Lower leg skin (tissue), 3 donors: Measurements from ENCODE around the gene CYFIP1.

Experiments used
- POLR2A ChIP-seq, 2 donors: fragments of 450-650 bp; IDR thresholded peaks; one replicate each; pipeline ENCODE4 v1.6.1; 2016 to 2017; ENCODE audit warnings: antibody characterized with exemption in 2 of 2, mild to moderate bottlenecking in 1 of 2, moderate library complexity in 1 of 2
- TF ChIP-seq, protein P1 (sequence below), 3 donors: fragments of 450-650 bp; IDR thresholded peaks; one replicate each; pipeline ENCODE4 v1.5.1; 2016; ENCODE audit warnings: antibody characterized with exemption in 3 of 3, mild to moderate bottlenecking in 3 of 3, moderate library complexity in 2 of 3

DNA sequence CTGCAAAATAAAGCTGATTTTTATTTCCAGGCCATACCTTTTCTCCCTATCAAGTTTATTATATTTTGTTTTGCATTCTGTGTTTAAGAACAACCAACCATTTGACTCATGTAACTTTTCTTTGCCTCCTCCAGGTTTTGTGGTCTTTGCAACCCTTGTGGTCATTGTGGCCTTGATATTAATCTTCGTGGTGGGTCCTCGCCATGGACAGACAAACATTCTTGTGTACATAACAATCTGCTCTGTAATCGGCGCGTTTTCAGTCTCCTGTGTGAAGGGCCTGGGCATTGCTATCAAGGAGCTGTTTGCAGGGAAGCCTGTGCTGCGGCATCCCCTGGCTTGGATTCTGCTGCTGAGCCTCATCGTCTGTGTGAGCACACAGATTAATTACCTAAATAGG, 114.1 kb downstream of the CYFIP1 start:
- TF ChIP-seq, protein P1, sequence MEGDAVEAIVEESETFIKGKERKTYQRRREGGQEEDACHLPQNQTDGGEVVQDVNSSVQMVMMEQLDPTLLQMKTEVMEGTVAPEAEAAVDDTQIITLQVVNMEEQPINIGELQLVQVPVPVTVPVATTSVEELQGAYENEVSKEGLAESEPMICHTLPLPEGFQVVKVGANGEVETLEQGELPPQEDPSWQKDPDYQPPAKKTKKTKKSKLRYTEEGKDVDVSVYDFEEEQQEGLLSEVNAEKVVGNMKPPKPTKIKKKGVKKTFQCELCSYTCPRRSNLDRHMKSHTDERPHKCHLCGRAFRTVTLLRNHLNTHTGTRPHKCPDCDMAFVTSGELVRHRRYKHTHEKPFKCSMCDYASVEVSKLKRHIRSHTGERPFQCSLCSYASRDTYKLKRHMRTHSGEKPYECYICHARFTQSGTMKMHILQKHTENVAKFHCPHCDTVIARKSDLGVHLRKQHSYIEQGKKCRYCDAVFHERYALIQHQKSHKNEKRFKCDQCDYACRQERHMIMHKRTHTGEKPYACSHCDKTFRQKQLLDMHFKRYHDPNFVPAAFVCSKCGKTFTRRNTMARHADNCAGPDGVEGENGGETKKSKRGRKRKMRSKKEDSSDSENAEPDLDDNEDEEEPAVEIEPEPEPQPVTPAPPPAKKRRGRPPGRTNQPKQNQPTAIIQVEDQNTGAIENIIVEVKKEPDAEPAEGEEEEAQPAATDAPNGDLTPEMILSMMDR (IDR thresholded peaks at IDR 0.05) = no peak
- TF ChIP-seq POLR2A (IDR thresholded peaks at IDR 0.05) = no peak
